Measurements from ENCODE around the gene SYPL1.

DNA sequence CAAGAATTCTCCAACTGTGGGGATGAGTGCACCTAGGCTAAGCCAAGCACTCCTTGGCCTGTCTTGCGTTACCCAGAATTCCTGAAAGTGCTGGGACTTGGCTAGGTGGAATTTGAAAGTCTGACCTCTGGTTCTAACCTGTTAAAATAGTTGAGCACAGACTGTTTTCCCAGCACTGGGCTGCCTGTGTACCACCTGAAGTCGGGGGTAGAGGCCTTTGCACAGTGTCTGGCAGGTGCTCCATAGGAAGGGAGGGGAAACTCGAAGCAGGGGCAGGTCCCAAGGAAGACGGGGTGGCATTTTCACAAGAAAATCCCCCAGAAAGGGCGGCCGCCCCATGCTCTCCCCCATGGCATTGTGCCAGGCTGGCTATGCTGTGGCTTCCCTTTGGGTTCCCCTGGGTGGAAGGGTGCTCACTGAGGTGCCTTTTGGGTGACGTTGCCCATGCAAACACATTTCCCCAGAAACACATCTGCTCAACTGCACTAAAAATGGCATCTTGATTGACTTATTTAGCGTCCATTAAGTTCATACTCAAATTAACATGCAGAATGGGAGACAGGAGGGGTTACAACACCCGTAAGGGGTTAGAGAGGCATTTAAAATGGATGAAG, 62.9 kb downstream of the SYPL1 start:
- TF ChIP-seq POLR2AphosphoS5 (IDR thresholded peaks at IDR 0.05; ENCODE audit: borderline replicate concordance, low read depth, low read length) (no peak), EZH2 (IDR thresholded peaks at IDR 0.05) (no peak), FOXP2 (optimal IDR thresholded peaks at IDR 0.05; ENCODE audit: control extremely low read depth, extremely low read length, insufficient read depth) (no peak)
